GM19455 (cell line): ENCODE measurements around the gene UROC1.

Experiments used
- ATAC-seq: cut with Tn5 transposase; IDR thresholded peaks from one replicate; pipeline ENCODE4 v1.9.1; 2021; ENCODE audit not compliant: unreplicated experiment

Gene UROC1

DNA sequence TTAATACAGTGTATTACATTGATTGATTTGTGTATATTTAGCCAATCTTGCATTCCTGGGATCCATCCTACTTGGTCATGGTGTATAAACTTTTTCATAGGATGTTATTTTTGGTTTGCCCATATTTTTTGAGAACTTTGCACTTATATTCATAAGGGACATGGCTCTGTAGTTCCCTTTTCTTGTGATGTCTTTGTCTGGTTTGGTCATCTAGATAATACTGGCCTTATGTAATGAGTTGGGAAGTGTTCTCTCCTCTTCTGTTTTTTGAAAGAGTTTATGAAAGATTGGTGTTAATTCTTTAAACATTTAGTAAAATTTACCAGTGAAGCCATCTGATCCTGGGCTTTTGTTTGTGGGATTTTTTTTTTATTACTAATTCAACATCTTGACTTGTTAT is 15.9 kb upstream of the UROC1 start:
- ATAC-seq = no peak

DNA sequence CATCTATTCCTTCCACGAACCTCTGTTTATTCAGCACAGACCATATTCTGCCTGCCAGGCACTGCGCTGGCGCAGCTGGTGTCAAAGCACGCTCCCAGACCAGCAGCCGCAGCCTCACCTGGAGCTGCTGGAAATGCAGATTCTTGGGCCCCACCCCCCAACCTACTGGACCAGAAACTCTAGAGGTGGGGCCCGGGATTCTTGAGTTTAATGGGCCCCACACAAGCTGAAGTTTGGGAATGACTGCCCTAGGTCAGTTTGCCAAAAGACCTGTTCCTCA is 13.4 kb upstream of the UROC1 start:
- no peak for ATAC-seq

DNA sequence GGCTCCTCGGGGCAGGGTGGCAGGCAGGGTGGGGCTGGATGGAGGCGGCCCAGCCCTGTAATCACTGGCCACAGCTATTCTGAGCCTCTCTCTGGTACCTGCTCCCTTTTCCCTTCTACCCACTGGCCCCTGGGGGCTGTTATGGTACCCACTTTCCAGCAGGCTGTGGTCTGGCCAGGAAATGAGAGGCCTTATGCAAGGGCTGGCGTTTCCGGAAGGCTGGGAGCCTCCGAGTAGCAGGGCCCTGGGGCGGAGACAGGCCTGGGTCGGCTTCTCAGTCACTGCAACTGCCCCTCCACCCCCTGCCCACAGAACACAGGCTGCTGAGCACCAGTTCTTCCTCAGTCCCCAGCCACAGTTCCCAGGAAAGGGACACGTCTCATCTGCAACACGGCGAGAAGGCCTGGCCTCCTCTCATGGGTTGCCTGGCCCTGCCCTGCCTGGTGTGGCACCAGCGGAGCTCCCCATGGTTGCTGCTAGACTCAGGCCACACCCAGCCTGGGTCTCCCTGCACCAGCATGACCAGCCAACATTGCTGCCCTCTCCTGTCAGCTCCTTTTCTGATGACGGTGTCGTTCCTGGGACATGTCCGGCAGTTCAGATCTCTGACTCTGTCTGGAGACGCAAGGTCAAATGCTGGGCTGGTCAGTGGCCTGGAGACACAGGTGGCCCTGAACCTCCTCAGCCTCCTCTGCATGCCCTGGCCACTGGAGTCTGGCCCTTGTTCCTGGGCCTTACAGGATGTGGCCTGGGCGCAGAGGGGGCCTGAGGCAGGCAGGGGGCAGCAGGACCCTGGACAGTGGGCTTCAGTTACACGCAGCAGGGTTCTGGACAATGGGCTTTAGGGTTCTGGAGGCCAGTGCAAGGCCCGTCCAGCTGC is 12.8 kb upstream of the UROC1 start:
- ATAC-seq = no peak

DNA sequence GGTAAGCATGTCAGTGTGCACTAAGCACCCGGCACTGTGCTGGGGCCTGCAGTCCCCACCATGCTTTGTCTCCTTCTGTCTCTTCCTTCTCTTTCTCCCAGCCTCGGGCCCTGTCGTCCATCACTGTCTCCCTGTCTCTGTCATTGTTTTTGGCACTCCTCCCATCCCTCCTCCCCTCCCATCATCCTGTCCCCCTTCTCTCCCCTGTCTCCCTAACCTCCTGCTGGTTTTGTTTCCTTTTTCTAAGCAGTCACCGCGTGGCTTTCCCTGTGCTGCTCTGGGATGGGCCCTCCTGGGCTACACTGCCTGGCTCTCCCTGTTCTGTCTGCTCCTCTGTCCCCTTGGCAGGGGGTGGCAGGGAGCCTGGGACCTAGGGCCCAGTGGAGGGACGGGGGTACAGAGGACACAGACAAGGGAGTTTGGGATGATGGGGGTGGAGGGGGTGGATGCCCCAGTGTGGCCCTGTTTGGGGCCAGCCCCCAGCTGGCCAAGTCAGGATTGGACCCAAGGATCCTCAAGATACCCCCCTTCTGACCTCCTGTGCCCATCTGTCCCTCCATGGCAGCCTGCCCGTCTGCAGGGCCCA is 12.1 kb upstream of the UROC1 start:
- ATAC-seq = no peak

DNA sequence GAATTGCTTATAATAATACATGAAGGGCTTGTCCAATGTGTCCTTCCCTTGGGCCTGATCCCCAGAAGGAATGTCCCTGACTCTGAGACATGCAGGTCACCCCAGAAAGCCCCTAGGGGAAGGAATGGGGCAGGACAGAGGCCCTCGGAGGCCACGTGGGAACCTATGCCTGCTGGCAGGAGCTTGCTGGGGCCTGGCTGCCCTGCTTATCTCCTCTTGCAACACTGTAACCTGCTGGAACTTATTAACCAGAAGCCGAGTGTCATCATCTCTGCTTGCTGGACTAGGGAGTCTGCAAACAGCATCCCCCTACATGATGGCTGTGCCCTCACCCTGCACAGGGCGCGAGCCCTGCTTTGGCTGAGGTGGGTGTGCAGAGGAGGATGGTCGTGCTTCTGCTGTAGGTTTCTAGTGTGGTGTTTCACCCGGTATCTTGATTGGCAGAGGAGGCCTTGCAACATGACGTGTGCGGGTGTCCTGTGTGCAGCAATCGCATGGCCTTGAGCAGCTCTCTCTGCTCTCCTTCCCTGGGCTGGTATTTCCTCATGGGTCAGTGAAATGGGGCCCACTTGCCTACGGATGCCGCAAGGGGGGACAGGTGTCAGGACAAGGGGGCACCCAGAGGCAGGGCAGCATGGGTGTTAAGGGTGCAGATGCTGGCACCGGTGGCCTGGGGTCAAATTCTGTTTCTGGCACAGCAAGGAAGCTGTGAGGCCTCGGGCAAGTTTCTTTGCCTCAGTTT is 11.4 kb upstream of the UROC1 start:
- ATAC-seq = no peak

DNA sequence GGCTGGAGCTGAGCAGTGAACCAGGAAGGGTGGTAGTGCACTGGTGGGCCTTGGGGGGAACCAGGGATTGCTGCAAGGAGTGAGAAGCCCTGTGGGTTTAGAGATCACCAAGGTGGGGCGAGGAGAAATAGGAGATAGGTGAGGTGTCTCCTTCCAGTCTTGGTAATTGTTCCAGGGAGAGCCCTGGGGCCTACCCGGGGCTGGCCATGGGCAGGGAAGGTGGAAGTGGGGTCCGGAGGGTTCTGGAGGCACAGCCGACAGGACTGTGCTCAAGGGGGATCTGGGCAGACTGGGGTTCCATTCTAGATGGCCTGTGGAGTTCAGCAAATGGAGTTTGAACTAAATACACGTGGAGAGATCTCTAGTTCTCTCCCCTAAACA is 10.8 kb upstream of the UROC1 start:
- no peak for ATAC-seq

DNA sequence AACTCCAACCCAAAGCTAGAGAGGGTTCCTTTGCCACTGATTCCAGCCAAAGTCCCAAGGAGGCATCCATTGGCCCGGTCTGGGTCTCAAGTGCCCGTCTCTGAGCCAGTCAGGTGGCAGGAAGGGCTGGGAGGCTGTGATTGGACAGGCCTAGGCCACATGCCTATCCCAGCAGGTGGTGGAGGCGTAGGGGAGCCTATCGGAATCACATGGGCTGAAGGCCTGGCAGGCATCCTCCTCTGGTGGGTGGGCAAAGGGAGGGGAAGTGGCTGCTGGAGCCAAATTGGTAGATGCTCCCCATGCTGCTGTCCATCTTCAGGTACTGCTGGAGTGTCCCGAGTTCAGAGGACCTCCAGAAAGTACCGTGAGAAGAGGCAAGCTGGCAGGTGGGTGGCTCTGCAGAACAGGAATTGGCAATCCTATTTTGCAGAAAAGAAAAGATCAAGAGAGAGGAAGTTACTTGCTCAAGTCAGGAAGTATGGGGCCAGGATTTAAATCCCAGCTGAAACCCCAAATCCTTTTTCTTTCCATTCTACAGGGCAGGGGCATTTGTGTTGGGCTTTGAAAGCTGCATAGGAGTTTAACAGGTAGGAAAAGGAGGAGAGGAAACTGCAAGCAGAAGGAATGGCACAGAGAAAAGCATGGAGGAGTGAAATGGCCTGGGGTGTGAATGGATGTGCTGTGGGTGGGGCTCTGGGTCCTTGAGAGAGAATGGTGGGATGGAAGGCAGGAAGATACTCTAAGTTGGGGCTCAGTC is 10.1 kb upstream of the UROC1 start:
- ATAC-seq = no peak

DNA sequence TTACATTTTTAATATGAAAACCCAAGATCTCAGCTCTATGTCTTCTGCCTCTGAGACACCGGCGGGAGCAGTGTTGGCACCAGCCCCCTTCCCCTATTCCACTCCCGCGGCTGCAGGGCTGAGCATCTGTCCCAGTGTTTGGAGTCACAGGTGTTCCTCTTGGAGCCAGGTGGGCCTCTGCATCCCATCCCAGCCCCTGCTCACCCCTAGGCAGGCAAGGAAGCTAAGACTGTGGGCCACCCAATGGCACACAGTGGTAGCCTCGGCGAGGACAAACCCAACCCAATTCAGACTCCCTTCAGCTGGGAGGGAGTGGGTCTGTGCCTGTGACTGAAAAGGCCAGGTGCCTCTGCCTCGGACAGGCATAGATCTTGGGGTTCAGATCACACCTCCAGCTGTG is 9.4 kb upstream of the UROC1 start:
- ATAC-seq = no peak

DNA sequence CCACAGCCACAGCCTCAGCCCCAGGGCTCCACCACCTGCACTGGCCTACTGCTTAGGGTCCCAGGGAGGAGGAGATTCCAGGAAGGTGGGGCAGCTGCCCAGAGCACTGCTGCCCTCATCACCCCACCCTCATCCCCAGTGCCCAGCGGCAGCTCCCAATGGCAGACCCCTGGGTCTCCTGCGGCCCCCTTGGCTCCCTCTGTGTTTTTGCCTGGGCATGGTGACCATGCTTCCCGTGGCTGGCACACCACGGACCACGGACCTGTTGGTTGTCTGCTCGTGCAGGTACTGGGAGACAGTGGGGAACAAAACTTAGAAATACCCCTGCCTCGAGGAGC is 9.1 kb upstream of the UROC1 start:
- ATAC-seq = no peak

DNA sequence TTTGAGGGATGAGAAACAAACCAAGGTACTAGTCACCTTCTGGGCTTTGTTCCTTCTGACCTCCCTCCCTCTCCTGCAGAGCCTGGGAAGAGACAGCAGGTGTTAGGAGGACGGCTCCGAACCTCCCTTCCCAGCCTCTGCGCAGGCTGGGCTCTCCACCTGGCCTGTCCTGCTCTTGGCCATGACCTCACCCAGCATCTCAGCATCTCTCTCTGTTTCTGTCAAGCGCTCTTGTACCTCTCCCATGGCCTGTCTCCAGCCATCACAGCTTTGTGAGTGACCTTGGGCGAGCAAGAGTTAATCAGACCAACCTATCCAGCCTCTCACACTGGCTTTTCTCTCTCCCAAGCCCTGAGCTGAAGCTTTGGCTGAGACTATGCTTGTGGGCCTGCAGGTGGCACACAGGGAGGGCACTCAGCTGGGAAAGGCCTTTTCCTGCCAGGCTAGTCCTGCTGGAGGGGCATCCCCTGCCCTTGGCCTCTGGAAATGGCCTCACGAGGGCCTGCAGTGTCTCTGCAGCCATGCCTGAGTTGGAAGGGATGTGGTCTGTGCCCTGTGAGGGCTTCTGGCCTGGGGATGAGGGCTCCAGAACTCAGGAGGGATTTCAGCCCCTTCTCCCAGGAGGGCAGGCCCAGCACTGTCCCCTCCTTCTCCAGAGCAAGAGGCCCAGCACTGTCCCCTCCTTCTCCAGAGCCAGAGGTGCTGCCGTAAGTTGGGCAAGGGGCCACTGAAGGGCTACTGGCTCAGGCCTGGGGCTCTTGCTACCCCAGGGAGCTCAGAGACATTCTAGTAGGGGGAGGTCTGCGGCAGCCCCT is 8.5 kb upstream of the UROC1 start:
- ATAC-seq = no peak

DNA sequence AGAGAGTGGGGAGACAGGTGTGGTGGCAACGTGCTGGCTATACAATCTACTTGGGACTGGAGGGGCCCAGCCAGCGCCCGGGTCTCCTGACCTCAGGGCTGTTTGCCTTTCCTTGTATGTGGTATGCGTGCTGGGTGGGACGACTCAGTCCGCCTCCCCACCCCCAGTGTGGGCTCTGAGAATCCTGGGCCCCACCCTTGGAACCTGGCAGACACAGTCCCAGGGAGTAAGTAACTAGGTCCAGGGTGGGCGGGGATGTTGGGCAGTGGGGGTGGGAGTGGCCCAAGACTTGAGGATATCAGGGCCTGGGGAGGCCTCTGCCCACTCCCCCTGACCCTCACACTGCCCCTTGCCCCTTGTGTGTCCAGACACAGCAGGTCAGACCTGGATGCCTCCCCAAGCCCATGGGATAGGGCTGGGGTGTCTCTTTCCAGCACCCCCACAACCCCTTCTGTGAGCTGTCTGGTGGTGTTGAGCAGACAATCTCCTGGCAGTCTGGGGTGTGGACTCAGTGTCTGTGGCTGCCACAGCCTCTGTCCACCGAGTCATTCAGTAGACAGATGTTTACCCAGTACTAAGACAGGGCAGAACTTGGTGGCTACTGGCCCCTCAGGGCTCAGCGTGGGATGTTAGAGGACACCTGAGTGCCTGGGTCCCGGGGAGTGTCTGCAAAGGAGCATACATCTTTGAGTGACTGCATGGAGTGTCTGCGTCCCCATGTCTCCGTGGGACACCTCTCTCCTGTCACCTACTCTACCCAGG is 7.7 kb upstream of the UROC1 start:
- no peak for ATAC-seq

DNA sequence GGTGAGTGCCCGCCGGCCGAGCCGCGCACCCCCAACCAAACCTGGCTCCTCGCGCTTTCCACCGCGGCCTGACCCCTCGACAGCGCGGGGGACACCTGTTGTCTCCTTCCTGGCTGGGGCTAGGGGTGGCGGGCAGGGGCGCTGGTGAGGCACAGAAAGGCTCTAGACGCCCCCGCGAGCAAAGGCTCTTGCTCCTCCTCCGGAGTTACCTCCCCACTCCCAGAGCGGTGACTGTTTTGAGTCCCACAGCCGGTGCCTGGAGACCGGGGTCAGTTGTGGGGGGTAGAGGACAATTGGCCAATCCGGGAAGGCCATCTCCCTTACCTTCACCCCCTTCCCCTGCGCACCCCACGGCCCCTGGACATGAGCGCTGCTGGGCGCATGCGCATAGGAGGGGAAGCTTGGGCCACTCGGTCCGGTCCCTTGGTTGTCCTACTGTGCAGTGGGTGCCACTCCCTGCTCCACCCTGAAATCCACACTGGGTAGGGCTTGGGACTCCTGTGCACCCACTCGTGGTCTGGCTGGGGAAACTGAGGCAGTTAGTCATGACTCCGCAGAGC is 6.9 kb upstream of the UROC1 start:
- no peak for ATAC-seq

DNA sequence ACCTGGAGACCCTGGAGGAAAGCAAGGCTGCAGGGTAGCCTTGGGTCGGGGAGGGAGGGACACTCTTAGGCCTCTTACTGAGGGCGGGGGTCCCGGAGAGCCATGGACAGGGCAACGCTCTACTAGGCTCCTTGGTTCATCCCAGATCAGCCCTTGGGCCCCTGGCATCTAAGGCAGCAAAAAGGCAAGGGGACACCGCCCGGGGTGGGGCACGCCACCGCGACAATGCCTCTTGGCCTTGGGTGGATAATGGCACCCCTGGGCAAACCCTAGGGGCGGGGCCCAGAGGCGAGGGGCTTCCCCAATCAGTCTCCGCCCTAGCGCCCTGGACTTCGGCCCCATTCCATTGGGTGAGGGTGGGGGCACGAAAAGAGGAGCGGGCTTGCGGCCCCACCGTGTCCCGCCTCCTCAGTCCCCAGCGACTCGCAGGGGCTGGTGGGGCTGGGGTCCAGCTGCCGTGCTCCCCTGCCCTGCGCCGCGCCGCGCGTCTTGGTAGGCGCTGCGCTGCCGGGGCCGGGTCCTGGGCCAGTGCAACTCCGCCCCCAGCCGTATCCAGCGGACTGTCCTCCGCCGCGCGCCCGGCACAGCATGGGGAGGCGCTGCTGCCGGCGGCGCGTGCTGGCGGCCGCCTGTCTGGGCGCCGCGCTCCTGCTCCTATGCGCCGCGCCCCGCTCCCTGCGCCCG is 6.3 kb upstream of the UROC1 start, which contains the start of gene CHST13:
TSS of gene CHST13 (plus strand) at position 411 of the 684 bp plus-strand sequence. CDS start at position 589, 178 bp downstream.
- ATAC-seq = no peak

DNA sequence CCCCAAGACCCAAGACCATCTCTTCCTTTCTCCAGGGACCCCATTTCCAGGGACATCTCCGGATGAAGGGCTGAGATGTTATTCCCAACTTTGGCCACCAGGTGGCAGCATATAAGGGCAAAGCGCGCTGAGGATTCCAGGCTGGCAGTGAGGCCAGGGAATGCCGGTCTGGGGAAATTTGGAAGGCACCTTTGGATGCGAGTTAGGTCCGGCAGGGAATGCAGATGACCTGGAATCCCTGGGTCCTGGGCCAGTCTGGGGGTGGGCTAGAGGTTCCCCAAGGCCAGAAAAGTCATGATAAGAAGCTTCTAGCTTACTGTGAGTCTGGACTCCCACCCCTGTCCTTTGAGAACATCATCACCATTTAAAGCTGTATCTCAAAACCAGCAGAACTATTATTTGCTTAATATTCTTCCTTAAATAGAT is 4.8 kb upstream of the UROC1 start:
- no peak for ATAC-seq

DNA sequence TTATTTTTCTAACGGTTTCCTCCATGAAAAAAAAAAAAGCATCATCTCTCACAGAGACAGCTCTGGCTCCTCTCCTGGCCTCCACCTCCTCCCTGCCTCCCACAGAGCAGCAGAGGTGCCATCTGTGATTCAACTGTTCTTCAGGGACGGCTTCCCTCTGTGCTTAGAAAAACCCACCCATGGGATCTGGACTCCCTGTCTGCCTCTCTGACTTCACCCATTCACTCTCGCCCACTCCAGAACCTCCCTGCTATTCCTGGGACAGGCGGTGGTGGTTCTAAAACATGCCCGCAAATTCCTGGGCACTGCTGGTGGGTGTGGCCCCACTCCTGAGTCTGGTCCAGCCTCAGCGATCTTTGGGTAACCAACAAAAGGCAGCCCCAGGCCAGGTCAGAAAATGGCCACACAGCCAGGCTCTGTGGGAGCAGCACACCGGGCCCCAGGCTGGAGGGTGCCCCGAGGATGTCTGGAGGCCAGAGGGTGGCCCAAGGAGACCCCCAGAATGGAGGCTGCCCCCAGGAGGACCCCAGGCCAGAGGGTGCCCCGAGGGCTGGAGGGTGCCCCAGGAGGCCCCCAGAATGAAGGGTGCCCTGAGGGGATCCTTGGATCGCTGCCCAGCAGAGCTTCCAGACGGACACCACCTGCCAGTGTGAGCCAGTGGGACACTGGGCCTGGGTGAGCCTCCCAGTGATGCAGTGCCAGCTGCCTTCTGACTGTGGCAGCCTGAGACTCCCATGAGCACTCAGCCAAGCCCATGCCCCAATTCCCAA is 3.7 kb upstream of the UROC1 start:
- no peak for ATAC-seq

DNA sequence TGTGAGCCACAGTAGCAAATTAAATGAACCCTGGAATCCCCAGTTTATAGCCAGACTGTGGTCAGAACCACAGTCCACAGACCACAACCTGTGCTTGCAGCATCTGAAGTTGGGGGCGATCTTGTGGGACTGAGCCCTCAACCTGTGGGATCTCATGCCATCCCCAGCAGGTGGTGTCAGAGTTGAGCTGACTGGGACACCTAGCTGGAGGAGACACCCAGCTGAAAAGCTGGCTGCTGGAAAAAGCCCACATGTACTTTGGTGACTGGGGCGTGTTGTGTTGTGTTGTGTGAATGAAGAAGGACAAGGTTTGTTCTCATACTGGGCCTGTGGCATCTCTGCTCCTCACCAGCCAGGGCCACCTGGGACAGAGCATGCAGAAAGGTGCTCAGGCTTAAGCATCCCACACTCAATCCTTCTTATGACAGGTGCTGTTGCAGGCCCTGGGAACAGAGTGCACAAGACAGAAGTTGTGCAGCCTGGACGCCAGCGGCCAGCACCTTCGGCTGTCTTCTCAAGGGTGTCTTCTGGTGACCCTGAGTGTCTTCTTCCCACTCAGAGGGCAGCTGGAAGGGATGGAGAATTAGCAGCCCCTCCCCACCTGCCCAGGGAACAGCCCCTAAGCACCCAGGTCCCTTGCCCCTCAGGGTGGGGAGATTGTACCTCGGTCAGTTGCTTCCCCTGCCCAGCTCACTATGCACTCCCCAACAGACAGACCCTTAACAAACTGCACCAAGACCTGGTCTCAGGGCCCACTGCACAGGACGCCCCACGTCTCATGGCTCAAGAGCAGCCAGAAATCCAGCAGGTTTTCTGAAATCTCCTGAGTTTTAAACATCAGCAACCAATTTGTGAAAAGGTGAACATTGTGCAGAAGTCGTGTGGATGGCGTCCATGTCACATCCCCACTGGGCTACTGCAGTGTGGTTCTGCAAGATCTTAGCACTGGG is 2.2 kb upstream of the UROC1 start:
- ATAC-seq = no peak

DNA sequence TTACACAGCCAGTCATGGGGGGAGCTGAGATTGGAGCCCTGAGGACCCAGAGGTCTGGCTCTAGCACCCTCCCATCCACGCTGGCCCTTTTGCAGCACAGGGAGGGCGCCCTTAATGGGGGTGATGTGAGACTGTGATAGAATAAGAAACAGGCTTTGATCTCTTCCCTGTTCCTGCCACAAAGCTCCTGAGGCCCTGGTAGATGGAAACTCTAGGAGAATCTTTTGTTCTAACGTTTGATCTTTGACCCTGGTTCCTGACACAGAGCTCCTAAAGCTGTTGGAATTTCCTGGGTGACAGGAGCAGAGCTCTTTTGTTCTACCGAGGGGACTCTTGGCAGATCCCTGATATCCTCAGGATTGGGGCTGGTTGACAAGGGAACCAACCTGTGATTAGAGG is 1.2 kb upstream of the UROC1 start:
- no peak for ATAC-seq
